Stimulated activated effector memory CD8-positive, alpha-beta T cell treated with anti-CD3 and anti-CD28 coated beads, Interleukin-12 subunit alpha, Interleukin-12 subunit beta, amount 100 ng/mL, for 72 hours (primary cell): ENCODE results near the gene GAPVD1.
"Not testable (repeated sequence)": the region's sequence is repeated elsewhere in the genome, so short reads cannot be mapped to it uniquely, and the experiment has no call there.

Experiments used
- ATAC-seq: fragments of 150-1000 bp; cut with Tn5 transposase; 2 replicates; pipeline ENCODE4 v1.10.0; 2021
- DNase-seq, 2 donors: peaks; one replicate each; pipeline ENCODE4 v3.0.0; 2021 to 2022; ENCODE audit warnings: low spot score in 2 of 2
- H3K27ac Mint-ChIP-seq: one replicate; pipeline ENCODE4 v1.8.0; 2022; ENCODE audit warnings: mild to moderate bottlenecking, mixed read lengths
- H3K36me3 Mint-ChIP-seq: one replicate; pipeline ENCODE4 v1.8.0; 2022; ENCODE audit warnings: mild to moderate bottlenecking, mixed read lengths
- H3K4me1 Mint-ChIP-seq: one replicate; pipeline ENCODE4 v1.8.0; 2022; ENCODE audit warnings: mixed read lengths
- H3K4me3 Mint-ChIP-seq: one replicate; pipeline ENCODE4 v1.8.0; 2022; ENCODE audit warnings: mild to moderate bottlenecking, mixed read lengths
- H3K9me3 Mint-ChIP-seq: one replicate; pipeline ENCODE4 v1.8.0; 2022; ENCODE audit warnings: mixed read lengths

The GAPVD1 gene

DNA sequence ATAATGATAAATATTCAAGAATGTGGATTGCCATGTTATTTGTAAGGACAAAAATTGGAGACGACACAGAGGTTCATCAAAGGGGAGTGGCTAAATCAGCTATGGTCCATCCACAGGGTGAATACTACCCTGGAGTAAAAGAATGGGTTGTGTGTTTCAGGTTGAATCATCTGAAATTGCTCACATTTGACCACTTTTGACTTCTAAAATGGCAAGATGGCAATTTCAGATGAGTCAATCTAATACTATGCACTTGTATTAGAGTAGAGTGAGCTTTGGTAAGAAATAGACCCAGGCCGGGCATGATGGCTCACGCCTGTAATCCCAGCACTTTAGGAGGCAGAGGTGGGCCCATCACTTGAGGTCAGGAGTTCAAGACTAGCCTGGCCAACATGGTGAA lies 131.8 kb downstream of the GAPVD1 start:
- no peak for DNase-seq
- Mint-ChIP-seq H3K36me3 (no peaks in the 10 kb centered on the region), H3K9me3 (no peaks in the 10 kb centered on the region)

DNA sequence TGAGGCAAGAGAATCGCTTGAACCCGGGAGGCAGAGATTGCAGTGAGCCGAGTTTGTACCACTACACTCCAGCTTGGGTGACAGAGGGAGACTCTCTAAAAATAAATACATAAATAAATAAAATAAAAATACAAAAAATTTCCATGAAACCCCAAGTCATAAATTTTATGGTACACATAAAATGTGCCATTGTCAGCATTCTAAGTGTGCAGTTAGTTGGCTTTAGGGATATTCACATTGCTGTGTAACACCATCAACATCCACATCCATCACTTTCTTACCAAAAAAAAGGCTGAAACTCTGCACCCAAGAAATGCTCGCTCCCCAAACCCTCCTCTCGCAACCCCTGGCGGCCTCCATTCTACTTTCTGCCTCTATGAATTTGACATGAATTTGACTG lies 135.2 kb downstream of the GAPVD1 start:
- Mint-ChIP-seq H3K4me3 (no peak overlapping the region), H3K4me1 (no peaks in the 10 kb centered on the region)

More for the DNA sequence above, 131.8 kb downstream of the GAPVD1 start:
- H3K4me1 Mint-ChIP-seq = no peaks in the 10 kb centered on the region
- peak; percentile 83 for ATAC-seq
- no peak overlapping the region for H3K4me3 Mint-ChIP-seq
- H3K27ac Mint-ChIP-seq = no peak overlapping the region

DNA sequence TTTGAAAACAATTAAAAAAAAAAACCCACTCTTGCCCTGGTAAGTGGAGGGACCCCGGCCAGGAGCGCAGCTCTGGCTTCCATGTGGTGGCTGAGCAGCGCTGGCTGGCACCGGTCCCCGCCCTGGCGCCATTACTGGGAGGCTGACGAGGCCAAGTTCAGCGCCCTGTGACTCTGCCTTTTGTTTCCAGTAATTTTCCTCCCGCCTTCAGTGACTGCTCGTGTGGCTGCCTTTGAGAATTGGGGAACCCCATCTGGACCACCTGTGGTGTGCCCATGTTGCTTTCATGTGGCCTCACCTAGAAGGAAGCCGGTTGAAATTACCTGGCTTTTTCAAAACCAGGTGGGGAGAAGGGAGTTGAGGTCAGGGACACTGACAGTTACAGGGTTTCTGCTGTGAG lies 136.1 kb downstream of the GAPVD1 start:
- H3K4me3 Mint-ChIP-seq = no peak overlapping the region
- DNase-seq (no peak), ATAC-seq (no peak)
- H3K4me1 Mint-ChIP-seq = no peaks in the 10 kb centered on the region
- H3K9me3 Mint-ChIP-seq = no peaks in the 10 kb centered on the region
- H3K36me3 Mint-ChIP-seq = no peaks in the 10 kb centered on the region
- H3K27ac Mint-ChIP-seq = no peak overlapping the region

More for the DNA sequence above, 135.2 kb downstream of the GAPVD1 start:
- ATAC-seq (no peak), DNase-seq (no peak)
- no peaks in the 10 kb centered on the region for H3K36me3 Mint-ChIP-seq
- H3K9me3 Mint-ChIP-seq = no peaks in the 10 kb centered on the region
- no peak overlapping the region for H3K27ac Mint-ChIP-seq

DNA sequence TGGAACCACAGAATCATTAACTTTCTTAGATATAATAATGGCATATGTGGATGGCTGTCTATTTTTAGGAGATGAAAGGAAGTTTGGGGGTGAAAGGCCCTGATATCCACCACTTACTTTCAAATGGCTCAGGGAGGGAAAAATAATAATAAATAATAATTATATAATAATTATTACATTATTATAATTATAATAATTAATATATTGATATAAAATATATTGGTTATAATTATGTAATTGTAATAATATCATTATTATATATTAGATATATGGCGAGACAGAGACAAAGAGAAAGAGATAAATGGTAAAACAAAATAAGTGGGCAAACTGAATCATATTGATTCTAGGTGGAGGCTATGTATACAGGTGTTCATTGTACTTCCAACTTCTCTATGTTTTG lies 136.6 kb downstream of the GAPVD1 start:
- DNase-seq = no peak
- Mint-ChIP-seq H3K27ac (no peak overlapping the region), H3K36me3 (no peaks in the 10 kb centered on the region), H3K4me3 (no peak overlapping the region), H3K4me1 (no peaks in the 10 kb centered on the region), H3K9me3 (no peaks in the 10 kb centered on the region)
- ATAC-seq = no peak

DNA sequence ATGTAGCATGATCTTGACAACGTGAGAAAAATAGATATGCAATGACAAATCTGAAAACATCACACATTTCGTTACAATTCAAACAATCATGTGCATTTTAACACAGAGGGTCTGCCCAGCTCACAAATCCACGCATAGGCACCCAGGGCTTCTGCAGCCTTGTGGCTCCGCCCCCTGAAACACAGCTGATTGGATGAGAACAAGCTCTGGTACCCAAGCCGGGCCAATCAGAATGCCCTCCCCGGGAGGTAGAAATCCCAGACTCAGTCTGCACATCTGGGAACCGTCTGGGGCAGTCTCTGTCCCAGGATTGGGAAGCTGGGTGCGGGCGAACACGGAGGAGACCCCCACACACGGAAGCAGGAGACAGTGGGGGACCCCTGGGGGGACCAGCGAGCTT lies 137.5 kb downstream of the GAPVD1 start:
- ATAC-seq (no peak), DNase-seq (no peak)
- Mint-ChIP-seq H3K4me1 (no peaks in the 10 kb centered on the region), H3K27ac (no peak overlapping the region), H3K36me3 (no peaks in the 10 kb centered on the region), H3K9me3 (no peaks in the 10 kb centered on the region), H3K4me3 (no peak overlapping the region)

DNA sequence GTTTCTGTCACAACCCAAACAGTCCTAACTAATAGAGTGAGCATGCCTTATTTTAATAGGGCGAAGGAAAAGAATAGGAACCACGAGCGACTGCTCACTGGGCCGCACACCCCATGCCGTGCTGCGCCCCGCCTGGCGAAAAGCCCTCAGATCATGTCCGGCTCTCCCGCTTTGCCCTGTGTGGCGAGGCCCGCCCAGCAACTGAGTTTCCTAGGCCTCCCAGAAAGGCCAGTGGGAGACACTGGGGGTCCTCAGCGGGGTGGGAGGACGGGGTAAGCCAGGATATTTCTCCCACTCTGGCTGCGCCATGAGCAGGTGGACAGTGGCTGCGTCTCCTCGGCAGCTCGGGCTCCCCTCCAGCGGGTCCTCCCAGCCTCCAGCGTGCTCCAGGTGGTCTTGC lies 138.0 kb downstream of the GAPVD1 start:
- Mint-ChIP-seq H3K27ac (no peak overlapping the region), H3K4me3 (no peak overlapping the region), H3K9me3 (no peaks in the 10 kb centered on the region), H3K4me1 (no peaks in the 10 kb centered on the region), H3K36me3 (no peaks in the 10 kb centered on the region)
- no peak for ATAC-seq
- no peak for DNase-seq

DNA sequence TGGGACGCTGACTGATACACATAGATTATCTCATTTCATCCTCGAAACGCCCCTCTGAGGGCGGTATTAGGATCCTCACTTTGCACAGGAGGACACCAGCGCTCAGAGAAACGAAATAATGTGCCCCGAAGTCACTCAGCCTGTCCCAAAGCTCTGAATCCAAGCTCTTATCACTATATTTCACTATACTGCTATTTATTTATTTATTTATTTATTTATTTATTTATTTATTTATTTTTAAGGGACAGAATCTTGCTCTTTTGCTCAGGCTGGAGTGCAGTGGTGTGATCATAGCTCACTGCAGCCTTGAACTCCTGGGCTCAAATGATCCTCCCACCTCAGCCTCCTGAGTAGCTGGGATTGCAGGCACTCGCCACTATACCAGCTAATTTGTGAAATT lies 138.6 kb downstream of the GAPVD1 start:
- not testable (repeated sequence) for ATAC-seq, H3K4me1 Mint-ChIP-seq, H3K9me3 Mint-ChIP-seq, H3K36me3 Mint-ChIP-seq, H3K27ac Mint-ChIP-seq, H3K4me3 Mint-ChIP-seq, DNase-seq

DNA sequence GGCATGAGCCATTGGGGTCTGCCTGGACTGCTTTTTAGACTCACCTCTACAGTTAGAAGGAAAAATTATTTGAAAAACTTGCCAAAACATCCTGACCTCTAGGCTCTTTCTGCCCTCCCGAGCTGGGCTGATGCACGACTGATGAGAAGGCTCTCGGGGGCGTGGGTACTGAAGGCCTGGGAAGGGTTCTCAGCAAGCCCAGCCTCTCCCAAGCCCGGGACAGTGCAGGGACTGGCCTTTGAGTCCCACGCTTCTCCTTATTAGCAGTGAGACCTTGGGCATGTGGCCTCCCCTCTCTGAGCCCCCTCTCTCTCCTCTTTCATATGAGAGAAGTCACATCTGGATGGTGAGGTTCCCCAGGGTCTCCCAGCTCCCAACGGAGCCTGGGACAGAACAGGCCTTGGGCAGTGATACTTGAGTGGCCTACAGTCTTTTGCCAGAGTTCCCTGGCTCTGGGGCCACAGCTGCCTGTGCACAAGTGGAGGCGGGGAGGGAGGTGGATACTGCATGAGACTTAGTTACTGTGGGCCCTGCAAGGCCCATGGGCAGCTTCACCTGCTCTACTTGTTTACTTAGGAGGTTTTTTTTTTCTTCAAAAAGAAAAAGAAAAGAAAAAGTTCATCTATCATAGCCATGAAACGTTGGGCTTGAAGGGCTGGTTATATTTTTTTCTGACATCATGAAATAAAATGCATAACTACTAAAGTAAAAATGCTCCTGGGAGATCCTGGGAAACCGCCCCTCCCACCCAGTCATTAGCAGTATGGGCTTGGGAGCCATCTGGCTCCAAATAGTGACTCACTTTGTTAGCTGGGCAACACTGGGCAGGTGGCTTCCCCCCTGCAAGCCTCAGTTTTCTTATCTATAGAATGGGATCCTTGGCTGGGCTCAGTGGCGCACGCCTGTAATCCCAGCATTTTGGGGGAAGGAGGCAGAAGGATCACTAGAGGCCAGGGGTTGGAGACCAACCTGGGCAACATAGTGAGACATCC lies 139.4 kb downstream of the GAPVD1 start:
- H3K36me3 Mint-ChIP-seq = no peaks in the 10 kb centered on the region
- ATAC-seq = peak; percentile 19
- H3K4me1 Mint-ChIP-seq = no peaks in the 10 kb centered on the region
- no peak for DNase-seq
- H3K27ac Mint-ChIP-seq = no peak overlapping the region
- no peak overlapping the region for H3K4me3 Mint-ChIP-seq
- H3K9me3 Mint-ChIP-seq = no peaks in the 10 kb centered on the region

DNA sequence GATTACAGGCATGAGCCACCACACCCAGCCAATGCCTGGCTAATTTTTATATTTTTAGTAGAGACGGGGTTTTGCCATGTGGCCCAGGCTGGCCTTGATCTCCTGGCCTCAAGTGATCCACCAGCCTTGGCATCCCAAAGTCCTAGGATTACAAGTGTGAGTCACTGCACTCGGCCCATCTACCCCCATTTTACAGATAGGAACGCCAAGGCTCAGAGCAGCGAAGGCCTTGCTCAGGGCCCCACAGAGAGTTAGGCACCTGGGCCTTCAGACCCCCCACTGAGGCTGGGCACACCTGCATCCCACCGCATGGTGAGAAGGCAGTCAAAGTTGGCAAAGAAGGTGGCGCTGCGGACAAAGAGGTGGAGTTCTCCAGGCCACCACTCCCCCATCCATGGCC lies 143.1 kb downstream of the GAPVD1 start:
- no peak overlapping the region for H3K4me3 Mint-ChIP-seq
- H3K9me3 Mint-ChIP-seq = no peaks in the 10 kb centered on the region
- peaks cover 19% of the 10 kb centered on the region for H3K4me1 Mint-ChIP-seq
- no peak overlapping the region for H3K27ac Mint-ChIP-seq
- no peaks in the 10 kb centered on the region for H3K36me3 Mint-ChIP-seq
- DNase-seq (no peak), ATAC-seq (no peak)

DNA sequence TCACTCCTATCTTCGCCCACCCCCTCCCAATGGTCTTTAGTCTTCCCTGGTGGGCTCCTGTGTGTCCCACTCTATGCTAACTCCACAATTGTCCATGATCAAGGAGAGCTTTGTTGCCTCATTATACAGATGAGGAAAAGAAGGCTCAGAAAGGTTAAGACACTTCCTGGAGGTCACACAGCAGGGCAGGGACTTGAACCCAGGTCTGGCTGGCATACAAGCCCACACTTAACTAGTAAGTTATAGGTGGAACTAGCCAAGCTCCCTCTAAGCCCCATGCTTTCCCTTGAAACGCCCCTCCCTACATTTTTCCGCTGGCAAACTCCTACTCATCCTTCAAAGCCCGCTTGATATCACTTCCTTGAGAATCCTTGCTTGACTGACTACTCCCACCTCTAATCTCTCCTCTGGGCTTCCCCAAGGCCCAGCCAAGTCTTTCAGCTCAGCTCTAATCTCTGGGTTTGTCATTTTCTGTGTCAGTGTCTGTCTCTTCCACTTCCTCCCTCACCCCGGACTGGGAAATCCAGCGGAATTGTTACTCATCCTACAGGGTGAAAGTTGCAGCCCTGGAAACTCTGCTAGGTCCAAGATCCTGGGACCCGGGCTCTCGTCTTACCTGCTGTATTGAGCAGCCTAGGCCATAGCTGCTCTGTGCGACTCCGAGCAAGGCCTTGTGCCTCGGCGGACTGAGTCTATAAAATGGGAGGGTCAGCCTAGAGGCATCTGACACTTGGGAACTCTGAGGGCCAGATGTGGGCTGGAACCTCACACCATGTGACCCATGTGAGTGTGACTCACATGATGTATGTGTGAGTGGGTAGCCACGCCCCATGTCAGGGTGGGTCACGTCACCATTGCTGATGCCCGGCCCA lies 144.5 kb downstream of the GAPVD1 start:
- no peaks in the 10 kb centered on the region for H3K9me3 Mint-ChIP-seq

DNA sequence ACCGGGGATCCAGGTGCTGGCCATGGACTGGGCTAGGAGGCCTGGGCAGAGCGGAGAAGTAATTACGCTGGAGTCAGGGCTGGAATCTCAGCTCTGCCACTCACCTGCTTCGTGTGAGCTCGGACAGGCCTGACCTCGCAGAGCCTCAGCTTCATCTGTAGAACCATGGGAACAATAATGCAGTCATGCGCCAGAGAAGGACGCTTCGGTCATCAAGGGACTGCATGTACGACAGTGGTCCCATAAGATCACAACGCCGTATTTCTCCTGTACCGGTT lies 145.1 kb downstream of the GAPVD1 start:
- ATAC-seq (no peak), DNase-seq (no peak)
- Mint-ChIP-seq H3K27ac (no peak overlapping the region), H3K4me1 (peaks cover 25% of the 10 kb centered on the region), H3K36me3 (no peaks in the 10 kb centered on the region), H3K9me3 (no peaks in the 10 kb centered on the region), H3K4me3 (peak overlapping the region; percentile 78)

More for the DNA sequence above, 144.5 kb downstream of the GAPVD1 start:
- H3K4me1 Mint-ChIP-seq = peaks cover 25% of the 10 kb centered on the region
- DNase-seq (no peak), ATAC-seq (no peak)
- no peak overlapping the region for H3K27ac Mint-ChIP-seq
- H3K36me3 Mint-ChIP-seq = no peaks in the 10 kb centered on the region
- H3K4me3 Mint-ChIP-seq = no peak overlapping the region

DNA sequence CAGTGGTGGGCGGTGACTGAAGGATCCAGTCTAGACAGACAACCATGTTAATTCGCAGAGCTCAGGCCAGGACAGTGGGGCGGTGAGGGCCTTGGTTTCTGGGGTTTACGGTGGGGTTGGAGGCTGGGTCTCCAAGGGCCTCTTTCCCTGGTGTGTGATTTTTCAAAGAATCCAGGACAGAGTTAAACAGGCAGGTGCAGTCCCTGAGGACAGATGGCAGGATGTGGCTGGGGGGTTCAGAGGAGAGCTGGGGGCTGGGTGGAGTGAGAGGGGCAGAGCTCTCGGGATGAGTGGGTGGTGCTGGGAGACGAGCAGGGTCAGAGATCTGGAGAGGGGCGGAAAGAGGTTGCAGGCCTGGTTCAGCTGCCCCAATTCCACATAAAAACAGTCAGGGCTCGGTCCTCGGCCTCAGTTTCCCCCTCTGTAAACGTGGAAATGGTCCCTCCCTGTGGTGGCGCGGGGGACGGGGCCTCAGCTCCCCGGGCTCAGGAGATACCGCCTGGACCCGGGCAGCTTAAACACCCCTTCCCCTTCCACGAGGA lies 145.9 kb downstream of the GAPVD1 start:
- ATAC-seq (peak; percentile 25), DNase-seq (no peak)
- no peaks in the 10 kb centered on the region for H3K9me3 Mint-ChIP-seq

DNA sequence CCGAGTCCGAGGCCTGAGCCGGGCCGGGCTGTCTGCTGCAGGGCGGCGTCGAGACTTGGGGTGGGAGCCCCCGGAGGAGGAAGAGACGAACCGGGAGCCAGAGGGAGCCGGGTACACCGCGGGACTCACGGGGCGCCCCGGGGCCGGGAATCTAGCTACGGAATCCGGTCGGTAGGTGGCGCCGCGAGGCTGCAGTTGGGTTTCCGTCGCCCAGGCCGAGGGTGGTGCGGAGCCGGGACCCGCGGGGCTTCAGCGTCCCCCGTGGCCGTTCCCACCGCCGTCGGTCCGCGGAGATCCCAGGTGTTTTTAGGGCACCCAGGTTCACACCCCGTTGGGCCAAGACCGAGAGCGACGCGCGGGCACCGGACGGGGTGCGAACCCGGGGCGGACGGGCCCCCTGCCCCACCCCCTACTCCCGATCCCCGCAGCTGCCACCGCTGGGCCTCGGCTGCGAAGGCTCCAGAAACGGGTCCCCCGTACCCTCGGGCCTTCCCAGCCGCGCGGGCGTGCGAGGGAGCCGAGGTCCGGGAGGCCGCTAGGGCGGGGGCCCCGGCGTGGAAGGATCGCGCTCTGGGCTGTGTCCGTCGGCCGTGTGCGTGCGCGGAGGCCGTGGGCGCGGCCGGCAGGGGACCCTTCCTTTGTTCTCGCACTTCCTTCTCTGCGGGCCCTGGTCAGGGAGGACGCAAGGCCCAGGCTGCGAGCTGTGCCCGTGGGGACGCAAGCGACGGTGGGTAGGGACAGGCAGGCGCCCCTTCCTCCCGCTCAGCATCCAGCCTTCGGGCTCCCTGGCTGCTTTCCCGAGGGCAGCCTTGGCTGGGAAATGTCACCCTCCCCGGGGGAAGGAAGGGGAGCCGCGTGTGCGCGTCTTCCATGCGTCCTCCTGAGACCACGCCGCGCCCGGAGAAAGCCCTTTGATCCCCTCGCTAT lies 146.6 kb downstream of the GAPVD1 start:
- Mint-ChIP-seq H3K36me3 (no peaks in the 10 kb centered on the region), H3K9me3 (no peaks in the 10 kb centered on the region), H3K27ac (no peak overlapping the region), H3K4me3 (peak overlapping the region; percentile 78), H3K4me1 (peaks cover 25% of the 10 kb centered on the region)
- DNase-seq (peak; percentile 80 to 84), ATAC-seq (peak; percentile 82)

More for the DNA sequence above, 145.9 kb downstream of the GAPVD1 start:
- peak overlapping the region; percentile 78 for H3K4me3 Mint-ChIP-seq
- peaks cover 25% of the 10 kb centered on the region for H3K4me1 Mint-ChIP-seq
- H3K27ac Mint-ChIP-seq = no peak overlapping the region
- H3K36me3 Mint-ChIP-seq = no peaks in the 10 kb centered on the region

DNA sequence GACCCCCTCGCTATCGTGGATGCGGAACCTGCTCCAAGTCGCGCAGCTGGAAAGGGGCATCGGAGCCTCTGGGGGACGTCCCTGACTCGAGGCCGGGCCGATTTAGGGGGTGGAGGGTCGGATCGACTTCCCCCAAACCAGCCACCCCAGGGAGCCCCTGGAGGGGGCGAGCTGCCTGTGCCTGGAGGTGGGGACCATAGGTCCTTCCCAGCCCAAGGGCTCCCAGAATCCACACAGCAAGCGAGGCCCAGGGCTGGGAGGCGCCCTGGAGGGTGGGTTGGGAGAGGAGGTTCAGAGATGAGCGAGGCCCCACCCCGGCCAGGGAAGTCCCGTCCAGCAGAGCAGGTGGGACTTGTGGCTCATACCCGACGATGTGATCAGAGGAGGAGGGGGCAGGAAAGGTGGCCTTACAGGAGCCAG lies 147.6 kb downstream of the GAPVD1 start:
- DNase-seq = no peak
- Mint-ChIP-seq H3K36me3 (no peaks in the 10 kb centered on the region), H3K4me3 (peak overlapping the region; percentile 78), H3K9me3 (no peaks in the 10 kb centered on the region), H3K4me1 (peaks cover 25% of the 10 kb centered on the region), H3K27ac (no peak overlapping the region)
- ATAC-seq = peak; percentile 38
